Transverse colon (tissue), 4 donors: ENCODE data around the gene SESN3.
"Not testable (repeated sequence)": the region's sequence is repeated elsewhere in the genome, so short reads cannot be mapped to it uniquely, and the experiment has no call there.

Experiments
- CTCF ChIP-seq, 5 experiments: fragments of 200-600 bp in 3 of 5; fragments of 450-650 bp in 2 of 5; sonication (generic) in 3 of 5; IDR thresholded peaks; 1 replicate in 2 of 5; 2 replicates in 3 of 5; pipeline ENCODE4 v1.5.1; 2016 to 2017; ENCODE audit warnings: antibody characterized with exemption in 5 of 5, inconsistent platforms in 3 of 5, mild to moderate bottlenecking in 2 of 5, moderate library complexity in 1 of 5
- EP300 ChIP-seq: sonication (generic); formaldehyde crosslinking; IDR thresholded peaks from one replicate; pipeline ENCODE4 v1.6.1; 2017; ENCODE audit warnings: antibody characterized with exemption, low read depth
- POLR2A ChIP-seq: fragments of 450-650 bp; IDR thresholded peaks from one replicate; pipeline ENCODE4 v1.6.1; 2016; ENCODE audit warnings: antibody characterized with exemption, mild to moderate bottlenecking, moderate library complexity
- POLR2AphosphoS5 ChIP-seq, 3 donors: sonication (generic); formaldehyde crosslinking; IDR thresholded peaks; one replicate each; pipeline ENCODE4 v1.6.1; 2016; ENCODE audit warnings: antibody characterized with exemption in 3 of 3

DNA sequence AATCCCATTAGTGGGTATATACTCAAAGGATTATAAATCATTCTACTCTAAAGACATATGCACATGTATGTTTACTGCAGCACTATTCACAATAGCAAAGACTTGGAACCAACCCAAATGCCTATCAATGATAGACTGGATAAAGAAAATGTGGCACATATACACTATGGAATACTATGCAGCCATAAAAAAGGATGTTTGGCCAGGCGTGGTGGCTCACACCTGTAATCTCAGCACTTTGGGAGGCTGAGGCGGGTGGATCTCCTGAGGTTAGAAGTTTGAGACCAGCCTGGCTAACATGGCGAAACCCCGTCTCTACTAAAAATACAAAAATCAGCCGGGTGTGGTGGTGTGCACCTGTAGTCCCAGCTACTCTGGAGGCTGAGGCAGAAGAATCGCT, 21.5 kb downstream of the SESN3 start:
- not testable (repeated sequence) for TF ChIP-seq CTCF (IDR thresholded peaks at IDR 0.05); POLR2A; POLR2AphosphoS5 (IDR thresholded peaks at IDR 0.05); EP300
